ENCODE measurements around the gene MAGEF1.

MAGEF1 gene

DNA sequence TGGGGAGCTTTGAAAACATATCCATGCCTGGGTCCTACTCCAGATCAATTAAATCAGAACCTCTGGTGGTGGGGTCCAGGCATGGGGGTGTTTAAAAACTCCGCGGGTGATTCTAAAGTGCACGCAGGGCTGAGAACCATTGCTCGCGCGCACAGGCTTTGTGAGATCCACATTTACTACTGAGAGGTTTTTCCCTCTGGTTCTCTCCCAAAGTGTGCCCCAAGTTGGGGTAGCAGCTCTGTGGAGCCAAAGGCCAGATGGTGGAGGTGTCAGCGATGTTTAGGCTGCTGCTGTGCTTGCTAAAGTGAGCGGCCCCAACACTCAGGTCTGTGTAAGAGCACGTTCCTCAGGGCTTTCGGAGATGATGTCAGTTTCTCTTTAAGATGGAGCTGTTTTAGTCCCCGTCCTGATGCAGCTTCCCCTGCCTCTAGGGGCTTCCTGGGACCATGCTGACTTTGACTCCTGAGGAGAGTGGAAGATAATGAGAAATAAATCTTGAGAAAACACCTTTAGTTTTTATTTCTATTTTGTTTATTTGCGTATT is 13.4 kb upstream of the MAGEF1 start:
- DNase-seq (ENCODE audit: extremely low read depth in 1 of 2, low read depth in 1 of 2), result no peak

DNA sequence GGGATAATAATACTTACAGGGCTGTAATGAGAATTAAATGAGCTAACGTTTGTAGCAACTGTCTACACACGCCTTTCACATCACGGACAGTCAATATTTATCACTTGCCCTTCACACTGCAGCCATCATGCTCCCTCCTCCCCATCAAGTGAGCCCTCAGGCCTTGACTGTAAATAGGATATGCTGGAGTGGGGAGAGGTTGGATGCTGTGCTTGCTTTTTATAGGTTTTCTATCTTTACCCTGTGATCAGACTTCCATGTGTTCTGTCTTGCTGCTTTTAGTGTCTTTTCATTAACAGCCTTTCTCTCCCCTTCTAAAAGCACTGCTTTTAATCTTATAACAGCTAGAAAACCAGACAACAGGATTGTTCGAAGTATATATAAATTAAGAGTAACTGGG is 12.8 kb upstream of the MAGEF1 start:
- DNase-seq (ENCODE audit: extremely low read depth in 1 of 2, low read depth in 1 of 2), result no peak

DNA sequence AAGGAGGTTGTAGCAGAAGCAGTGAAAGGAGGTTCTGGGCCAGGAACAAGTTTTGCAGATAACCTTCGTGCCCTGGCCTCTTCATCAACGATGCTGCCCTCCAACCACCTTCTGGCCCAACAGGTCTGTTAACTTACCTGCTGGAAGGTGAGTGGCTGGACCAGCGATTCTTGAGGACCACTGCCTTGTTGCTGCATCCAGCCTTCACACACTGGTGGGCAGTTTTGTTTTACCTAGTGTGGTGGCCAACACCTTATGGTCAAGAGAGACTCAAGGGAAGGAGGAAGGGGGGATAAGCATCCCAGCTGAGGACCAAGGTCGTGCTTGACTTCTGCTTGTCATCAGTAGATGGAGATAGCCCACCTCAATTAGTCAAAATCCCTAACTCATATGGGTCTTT is 7.8 kb upstream of the MAGEF1 start:
- DNase-seq (ENCODE audit: extremely low read depth in 1 of 2, low read depth in 1 of 2), result no peak

DNA sequence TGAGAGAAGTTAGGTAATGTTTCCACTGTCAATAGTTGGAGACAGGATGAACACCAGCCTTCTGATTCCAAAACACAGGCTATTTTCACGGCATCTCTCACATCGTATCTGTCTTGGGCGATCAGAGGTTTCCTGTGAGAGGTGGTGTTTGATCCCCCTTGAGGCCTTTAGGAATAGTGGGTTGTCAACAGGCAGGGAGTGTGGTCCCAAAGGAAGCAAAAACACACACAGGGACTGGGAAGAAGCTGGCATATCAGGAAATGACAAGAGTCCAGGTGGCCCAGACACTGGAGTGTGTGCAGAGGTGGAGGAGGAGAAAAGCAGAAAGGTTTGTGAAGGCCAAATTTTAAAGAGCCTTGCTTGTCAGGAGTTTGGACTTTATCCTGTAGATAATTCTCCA is 6.6 kb upstream of the MAGEF1 start:
- no peak for DNase-seq (ENCODE audit: extremely low read depth in 1 of 2, low read depth in 1 of 2)

DNA sequence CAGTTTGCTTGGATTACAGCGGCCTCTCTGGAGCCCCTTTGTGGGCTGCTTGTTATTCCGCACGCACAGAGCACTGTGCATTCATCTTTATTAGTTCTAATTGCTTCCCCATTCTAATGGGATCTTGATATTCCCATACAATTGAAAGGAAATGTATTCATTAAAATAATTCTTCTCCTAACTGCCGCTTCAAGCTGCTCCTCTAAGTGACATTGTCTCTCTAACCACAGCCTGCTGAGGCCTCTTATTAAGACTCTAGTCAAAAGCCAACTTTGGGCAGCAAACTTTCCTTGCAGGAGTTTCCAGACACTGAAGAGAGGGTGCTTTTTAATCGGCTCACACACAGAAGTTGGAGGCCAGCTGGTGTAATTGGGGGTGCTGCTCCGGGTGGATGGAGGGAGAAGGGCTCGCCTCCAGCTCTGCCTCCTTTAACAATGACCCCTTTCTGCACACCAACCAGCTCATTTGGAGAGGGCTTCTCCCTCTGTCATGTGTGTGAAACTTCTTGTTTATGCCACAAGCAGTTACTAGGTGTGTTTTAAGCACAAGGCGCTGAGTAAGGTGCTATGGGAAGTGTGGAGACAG is 5.6 kb upstream of the MAGEF1 start:
- no peak for DNase-seq (ENCODE audit: extremely low read depth in 1 of 2, low read depth in 1 of 2)

DNA sequence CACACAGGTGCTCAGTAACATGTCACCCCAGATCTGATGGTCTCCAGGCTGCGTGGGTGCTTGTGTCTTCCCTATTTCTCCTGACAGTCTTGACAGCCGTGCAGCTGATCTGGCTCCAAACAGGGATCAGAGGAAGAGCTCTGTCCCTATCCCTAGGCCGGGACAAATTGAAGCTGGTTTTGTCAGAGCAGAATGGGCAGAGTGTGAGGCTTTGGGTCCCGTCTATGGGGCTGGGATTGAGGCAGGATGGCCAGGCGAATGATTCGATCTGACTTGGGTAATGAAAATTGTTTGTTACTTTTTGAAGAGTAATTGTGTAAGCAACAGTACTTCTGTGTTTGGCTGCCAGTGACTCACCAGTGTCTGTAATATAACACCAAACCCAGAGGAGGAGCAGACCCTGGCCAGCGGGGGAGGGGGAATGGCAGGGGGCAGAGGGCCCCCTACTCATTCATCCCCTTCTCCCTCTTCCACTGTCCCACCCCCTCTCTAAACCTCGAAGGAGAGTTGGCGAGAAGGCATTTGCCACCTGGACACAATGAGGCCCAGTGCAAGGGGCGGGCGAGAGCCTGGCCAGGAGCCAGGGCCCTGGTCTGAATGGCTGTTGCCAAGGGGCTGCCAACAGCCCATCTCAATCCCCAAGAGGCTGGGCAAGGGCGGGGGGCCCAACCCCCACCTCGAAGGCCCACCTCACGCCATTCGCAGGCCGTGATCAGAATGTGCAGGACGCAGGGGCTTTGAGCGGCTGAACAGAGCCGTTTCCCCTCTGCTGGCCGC is 4.9 kb upstream of the MAGEF1 start:
- DNase-seq (ENCODE audit: extremely low read depth in 1 of 2, low read depth in 1 of 2), result no peak

DNA sequence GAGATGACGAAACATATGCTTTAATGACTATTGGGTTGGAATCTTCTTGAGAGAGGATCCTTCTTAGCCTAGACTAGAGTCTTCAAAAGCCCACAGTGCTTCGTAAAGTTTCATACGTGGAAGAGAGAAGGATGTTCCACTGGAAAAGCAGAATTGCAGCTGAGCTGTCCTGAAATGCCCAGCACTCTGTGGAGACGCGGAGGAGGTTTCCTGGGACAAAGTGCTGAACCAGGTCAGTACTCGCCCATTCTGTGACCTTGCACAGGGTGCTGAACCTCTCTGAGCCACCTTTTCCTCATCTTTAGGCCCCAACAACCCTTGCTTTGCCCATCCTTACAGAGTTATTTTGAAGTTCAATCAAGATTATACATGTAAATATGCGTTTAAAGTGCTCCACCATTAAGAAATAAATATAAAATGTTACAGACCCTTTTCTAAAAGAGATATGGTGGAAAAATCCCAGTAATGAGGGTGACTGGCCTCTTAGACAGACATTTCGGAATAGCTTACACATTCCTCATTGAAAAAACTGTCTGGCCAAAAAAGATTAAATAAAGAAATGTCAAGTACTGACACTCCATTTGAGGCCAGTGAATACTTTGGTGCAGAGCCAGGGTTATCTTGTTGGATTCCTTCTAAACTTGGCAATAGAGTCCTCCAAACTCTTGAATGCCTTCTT is 4.2 kb upstream of the MAGEF1 start:
- no peak for DNase-seq (ENCODE audit: extremely low read depth in 1 of 2, low read depth in 1 of 2)

DNA sequence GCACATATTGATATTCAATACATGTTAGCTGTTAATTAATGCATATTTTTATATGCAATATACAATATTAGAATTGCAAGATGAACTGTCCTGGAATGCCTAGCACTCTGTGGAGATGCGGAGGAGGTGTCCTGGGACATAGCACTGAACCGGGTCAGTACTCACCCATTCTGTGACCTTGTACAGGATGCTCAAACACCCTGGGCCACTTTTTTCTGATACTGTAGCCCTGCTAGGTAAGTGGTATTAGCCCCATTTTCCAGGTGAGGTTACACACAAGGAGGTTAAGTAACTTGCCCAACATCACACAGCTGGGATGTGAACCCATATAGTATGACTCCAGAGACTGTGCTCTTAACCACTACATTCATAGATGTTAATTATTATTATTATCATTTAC is 1.7 kb upstream of the MAGEF1 start:
- DNase-seq (ENCODE audit: extremely low read depth in 1 of 2, low read depth in 1 of 2), result no peak

DNA sequence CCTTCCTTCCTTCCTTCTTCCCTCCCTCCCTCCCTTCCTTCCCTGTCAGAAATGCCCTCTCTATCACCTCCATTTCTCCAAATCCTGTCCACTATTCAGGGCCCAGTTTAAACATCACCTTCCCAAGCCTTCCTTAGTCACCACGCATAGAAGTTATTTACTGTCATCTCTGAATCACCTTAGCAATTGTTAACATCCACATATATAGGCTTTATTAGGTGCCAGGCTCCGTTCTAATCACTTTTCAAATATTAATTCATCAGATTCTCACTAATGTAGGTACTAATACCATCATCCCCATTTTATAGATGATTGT is 1.1 kb upstream of the MAGEF1 start:
- DNase-seq (ENCODE audit: extremely low read depth in 1 of 2, low read depth in 1 of 2), result no peak

DNA sequence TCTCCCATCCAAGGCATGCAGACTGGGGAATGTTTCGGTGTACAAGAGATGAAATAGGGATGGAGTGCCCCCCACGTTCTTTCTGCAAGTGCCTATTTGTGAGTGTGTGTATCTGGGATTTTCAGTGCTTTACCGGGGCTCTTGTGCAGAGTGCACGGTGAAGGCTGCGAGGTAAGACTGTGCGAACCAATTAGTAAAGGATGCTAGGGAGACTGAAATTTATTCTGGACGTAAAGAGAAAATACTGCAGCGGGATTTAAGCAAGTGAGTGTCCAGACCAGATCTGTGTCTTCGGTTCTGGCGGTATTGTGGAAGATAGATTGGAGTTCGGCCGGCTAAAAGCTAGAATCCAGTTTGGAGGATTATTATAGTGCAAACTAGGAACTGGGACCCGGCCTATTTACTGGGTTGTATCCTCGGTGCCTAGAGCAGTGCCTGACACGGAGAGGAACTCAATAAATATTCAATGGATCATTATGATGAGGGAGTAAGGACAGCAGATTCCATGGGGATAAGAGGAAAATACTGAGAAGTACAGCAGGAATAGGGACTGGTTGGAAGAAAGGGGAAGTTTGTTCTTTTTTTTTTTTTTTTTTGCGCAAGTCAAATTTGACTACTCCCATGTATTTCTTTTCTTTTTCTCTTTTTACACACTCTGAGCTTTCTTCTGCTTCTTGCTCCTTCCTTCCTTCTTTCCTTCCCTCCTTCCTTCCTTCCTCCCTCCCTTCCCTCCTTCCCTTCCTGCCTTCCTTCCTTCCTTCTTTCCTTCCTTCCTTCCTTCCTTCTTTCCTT is 580 bp upstream of the MAGEF1 start:
- DNase-seq (ENCODE audit: extremely low read depth in 1 of 2, low read depth in 1 of 2), result no peak

DNA sequence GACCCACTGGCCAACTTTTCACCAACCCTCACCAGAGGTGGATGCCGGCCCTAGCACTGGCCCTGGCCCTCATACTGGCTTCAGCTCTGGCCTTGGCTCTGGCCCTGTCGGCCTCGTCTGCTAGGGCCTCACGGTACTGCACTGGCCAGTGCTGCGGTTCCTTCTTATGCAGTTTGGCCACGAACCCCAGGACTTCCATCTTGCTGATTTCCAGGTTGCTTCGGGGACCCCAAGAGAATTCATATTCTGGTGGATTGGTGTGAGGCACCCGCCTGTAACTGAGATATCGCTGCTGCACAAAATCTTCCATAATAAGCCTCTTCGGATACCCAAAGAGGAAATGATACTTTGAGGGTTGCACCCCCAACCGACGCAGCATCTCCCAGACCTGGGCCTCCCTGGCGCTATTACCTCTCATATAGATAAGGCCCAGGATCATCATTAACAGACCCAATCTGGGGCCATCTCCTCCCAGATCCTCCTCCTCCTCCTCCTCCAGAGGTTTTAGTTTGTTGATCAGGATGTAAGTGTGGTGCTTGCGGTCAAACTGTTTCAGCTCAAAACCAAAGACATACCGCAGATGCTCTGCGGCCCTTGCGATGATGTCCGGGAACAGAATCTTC is 883 bp downstream of the MAGEF1 start:
- no peak for DNase-seq (ENCODE audit: extremely low read depth in 1 of 2, low read depth in 1 of 2)

DNA sequence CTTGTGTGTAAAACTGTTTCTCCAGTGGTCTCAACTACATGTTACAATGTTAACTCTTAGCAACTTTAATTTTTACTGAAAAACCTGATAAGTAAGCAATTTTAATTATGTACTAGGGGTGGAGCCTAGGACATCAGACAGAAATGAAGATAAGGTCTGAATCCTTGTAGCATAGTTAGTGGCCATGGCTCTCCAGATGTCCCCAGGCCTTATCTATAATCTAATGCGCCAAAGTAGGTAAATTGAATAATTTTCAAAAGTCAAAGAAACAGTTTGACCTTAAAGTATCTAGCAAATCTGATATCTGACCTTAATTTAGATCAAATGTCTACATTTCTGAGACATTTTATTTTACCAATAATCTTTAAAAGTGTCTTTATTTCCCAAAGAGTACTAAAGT is 8.2 kb downstream of the MAGEF1 start:
- no peak for DNase-seq (ENCODE audit: extremely low read depth in 1 of 2, low read depth in 1 of 2)

DNA sequence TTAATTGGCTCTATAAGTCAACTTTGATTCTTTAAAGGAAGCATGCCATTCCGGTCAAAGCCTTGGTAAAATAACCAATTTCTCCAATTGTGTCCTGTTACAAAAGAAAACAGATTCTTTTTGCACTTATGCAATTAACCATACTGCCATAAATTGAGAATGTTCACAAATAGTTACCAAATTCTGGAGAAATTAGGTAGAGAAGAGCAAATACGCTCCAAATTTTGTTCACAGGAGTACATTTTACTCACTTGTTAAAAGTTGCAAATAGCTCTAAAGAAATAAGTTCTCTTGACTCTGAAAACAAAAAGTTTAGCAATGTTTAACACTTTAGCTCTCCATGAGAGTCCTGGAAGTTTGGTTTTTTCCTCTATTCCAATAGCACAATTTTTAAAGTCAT is 11.1 kb downstream of the MAGEF1 start:
- DNase-seq (ENCODE audit: extremely low read depth in 1 of 2, low read depth in 1 of 2), result no peak

DNA sequence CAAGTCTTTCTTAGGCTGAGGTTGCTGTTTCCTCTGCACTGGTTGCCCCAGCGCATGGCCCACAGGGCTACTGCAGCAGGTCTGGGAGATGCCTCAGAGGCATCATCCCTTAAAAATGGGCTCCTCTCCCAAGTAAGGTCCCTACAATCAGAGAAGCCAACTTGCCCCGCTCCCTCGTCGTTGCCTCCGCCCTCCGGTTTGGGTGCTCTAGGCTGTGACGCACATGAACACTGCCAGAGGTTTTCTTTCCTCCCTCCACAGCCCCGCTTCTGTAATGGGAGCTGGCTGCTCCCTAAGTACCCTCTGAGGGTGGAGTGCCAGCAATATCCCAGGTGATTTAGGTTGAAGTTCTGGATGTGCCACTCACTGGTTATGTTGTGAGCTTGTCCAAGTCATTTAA is 14.0 kb downstream of the MAGEF1 start:
- no peak for DNase-seq (ENCODE audit: extremely low read depth in 1 of 2, low read depth in 1 of 2)

DNA sequence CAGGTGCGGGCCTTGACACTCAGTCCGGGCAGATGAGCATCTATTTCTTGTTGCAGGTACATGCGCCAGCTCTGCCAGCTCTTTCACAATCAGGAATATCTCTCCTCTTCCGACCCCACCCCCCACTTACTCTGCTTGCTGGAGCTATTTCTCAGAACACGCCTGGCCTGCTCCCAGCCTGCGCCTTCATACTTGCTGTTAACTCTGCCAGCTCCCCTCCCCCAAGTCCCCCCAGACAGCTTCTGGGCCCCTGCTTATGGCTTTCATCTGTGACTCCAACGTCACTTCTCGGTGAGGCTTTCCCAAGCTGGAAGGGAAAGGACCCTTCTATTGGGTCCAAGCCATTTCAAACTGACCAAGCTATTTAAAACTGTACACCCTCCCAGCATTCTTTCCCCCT is 15.2 kb downstream of the MAGEF1 start:
- DNase-seq (ENCODE audit: extremely low read depth in 1 of 2, low read depth in 1 of 2), result no peak

DNA sequence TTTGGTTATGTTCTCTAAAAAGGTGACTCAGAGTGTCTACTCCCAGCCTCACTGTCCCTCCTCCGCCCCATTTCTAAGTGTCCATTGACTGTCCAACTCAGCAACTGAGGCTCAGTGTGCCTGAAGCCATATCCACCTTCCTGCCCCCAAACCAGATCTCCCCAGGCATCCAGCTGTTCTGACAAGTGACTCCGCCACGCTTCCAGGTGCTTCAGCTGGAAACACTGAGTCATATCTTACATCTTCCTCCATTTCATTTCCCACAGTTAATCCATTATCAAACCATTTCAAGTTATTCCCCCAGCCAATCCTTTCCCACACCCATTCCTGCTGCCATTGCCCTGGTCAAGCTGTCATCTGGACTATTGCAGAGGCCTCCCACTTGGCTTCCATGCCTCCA is 17.1 kb downstream of the MAGEF1 start:
- DNase-seq (ENCODE audit: extremely low read depth in 1 of 2, low read depth in 1 of 2), result no peak

DNA sequence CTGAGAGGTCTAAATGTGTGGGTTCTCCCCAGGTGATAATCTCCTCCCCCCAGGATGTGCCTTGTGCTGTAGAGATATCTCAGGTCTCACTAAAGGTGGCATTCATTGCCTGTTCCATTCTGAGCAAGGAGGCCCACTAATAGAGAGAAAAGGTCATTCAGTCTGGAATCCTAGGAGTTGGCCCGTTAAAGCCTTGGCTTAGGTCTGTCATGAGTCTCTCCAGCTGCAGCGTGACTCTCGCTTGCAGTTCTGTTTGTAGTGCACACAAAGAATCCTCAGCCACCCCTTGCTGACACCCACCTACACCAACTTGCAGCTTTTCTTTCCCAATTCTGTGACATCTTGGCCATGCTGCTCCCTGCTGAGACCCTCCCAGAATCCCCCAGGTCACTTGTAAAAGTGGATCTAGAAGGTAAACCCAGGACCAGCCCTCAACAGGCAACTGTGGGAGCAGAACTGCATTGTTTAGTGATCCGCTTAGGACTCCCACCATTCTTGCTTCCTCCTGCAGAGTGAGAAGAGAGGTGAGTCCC is 17.7 kb downstream of the MAGEF1 start:
- DNase-seq (ENCODE audit: extremely low read depth in 1 of 2, low read depth in 1 of 2), result no peak

DNA sequence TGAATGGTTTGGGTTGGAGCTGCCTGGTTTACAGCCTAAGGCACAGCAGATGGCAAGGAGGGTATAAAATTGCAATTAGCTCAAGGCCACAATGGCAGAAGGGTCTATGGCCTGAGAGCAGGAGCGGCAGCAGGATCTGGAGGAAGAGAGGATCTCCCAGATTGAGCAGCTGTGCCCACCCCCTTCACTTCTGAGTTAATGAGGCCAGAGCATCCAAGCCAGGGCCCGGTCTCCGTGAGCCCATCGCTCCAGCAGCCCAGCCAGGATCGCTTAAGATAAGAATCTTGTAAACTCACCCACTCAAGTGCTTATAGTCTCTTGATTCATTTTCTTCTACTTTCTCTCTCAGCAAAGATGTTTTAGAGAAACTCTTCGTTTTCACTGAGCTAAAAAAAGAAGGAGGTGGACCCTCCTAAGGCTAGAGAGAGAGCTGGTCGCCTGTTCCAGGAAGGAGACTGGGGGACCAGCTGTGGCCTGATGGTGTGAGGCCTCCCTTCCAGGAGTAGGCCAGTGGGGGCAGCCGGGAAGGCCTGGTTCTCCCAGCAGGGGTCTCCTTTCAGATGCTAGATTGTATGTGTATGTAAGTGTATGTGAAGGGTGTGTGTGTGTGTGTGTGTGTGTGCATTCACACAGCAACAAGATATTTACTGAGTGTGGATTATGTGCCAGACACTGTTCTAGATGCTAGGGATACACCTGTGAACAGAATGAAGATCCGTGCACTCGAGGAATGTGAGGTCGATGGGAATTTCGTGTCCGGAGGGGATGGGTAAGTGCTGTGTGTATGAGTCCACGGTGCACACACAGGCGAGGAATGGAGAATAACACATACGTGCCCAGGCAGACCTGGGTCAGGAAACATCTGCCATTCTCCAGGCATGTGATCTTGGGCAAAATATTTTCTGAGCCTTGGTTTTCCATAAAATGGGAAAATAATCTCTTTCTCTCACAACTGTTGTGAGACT is 18.6 kb downstream of the MAGEF1 start:
- no peak for DNase-seq (ENCODE audit: extremely low read depth in 1 of 2, low read depth in 1 of 2)

DNA sequence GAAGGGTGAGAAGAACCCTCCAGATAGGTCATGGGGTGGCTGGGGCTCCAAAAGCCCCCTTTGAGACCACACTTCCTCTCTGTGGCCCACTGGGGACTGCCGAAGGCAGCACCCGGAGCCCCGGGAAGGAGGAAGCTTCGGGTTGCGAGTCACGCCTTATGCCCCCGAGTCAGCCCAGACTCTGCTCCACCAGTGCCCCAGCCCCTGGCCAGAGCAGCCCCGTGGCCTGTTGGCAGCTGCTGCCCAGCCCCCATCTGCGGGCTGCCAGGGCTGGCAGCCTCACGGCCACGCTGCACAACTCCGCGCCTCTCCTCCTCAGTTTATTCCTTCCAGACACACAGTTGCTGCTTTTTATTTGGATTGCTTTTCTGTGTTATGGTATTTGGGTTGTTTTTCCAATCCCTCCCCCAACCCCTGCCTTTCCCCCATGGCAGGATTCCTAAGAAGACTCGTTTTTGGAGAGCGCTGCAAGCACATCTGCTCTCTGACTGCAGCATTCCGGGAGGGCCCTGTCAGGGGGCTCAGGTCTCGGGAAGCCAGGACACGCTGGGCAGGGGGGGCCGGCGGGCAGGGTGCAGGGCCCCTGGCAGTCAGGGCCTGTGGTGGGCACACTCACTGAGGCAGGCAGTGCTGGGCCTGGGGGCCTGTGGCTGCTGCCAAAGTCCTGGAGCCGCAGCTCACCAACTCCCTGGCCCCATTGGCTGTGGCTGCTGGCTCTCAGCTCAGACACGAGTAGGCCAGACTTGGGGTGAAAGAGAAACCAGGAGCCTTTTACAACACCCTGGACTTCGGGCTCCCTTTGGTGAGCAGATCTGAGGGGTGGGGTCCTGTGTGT is 20.2 kb downstream of the MAGEF1 start:
- no peak for DNase-seq (ENCODE audit: extremely low read depth in 1 of 2, low read depth in 1 of 2)

Measured in stimulated activated CD8-positive, alpha-beta memory T cell treated with anti-CD3 and anti-CD28 coated beads, Interleukin-7, amount 100 ng/mL, for 48 hours (primary cell).